Activated T-helper 2 cell treated with anti-CD3 and anti-CD28 coated beads, Interferon-gamma antibody, Interleukin-2, Interleukin-4, amounts not matched to agents 10 μg/mL and 5 μg/mL and 100 μg/mL, durations not matched to agents 14 hours and 24 hours and 36 hours (primary cell): Measurements from ENCODE around the gene CLC. TPM values are rescaled to one million over a fixed set of nuclear protein-coding genes. Genes with fewer than 3 reads are reported as not detected.
"Not testable (repeated sequence)": the region's sequence is repeated elsewhere in the genome, so short reads cannot be mapped to it uniquely, and the experiment has no call there.

Experiments
- DNase-seq: peaks from one replicate; pipeline ENCODE4 v3.0.0; 2021; ENCODE audit warnings: low spot score
- H3K27ac Mint-ChIP-seq: one replicate; pipeline ENCODE4 v1.8.0; 2021; ENCODE audit warnings: mixed read lengths
- H3K27me3 Mint-ChIP-seq: one replicate; pipeline ENCODE4 v1.8.0; 2021; ENCODE audit warnings: low read depth, mixed read lengths
- H3K36me3 Mint-ChIP-seq: one replicate; pipeline ENCODE4 v1.8.0; 2021; ENCODE audit warnings: low read depth, mixed read lengths
- H3K4me1 Mint-ChIP-seq: one replicate; pipeline ENCODE4 v1.8.0; 2021; ENCODE audit warnings: low read depth, mixed read lengths
- H3K4me3 Mint-ChIP-seq: one replicate; pipeline ENCODE4 v1.8.0; 2021; ENCODE audit warnings: low read depth, mild to moderate bottlenecking, moderate library complexity, mixed read lengths
- H3K9me3 Mint-ChIP-seq: one replicate; pipeline ENCODE4 v1.8.0; 2021; ENCODE audit warnings: mixed read lengths
- intact Hi-C: fragments of 100-400 bp; cut with micrococcal nuclease; formaldehyde crosslinking; loops from one replicate; pipeline ENCODE4 v1.15.1; 2023
- total RNA-seq: library from RNA; stranded (reverse); gene quantifications from 2 replicates; pipeline ENCODE4 v1.2.3, GENCODE V29; 2022

Gene CLC
- total RNA-seq, 1 donor from 2014 or later: 0.30 TPM

GRCh38 chr19:39692166-39692565 is 45.7 kb downstream of the CLC start:
- no peak overlapping the region for H3K4me3 Mint-ChIP-seq
- no peak overlapping the region for H3K27ac Mint-ChIP-seq
- no peak for DNase-seq
- no peaks in the 10 kb centered on the region for H3K9me3 Mint-ChIP-seq
- H3K4me1 Mint-ChIP-seq: no peaks in the 10 kb centered on the region
- H3K27me3 Mint-ChIP-seq: peaks cover 36% of the 10 kb centered on the region
- intact Hi-C loops: no loop called here
- H3K36me3 Mint-ChIP-seq: no peaks in the 10 kb centered on the region

GRCh38 chr19:39688637-39689036 is 49.2 kb downstream of the CLC start:
- H3K9me3 Mint-ChIP-seq, H3K4me3 Mint-ChIP-seq, intact Hi-C loops, H3K27ac Mint-ChIP-seq, H3K36me3 Mint-ChIP-seq, DNase-seq, H3K4me1 Mint-ChIP-seq: not testable (repeated sequence)
- H3K27me3 Mint-ChIP-seq: peaks cover 22% of the 10 kb centered on the region

- Mint-ChIP-seq H3K27me3 (peaks cover 23% of the 10 kb centered on the region), H3K9me3 (no peaks in the 10 kb centered on the region), H3K4me3 (no peak overlapping the region), H3K27ac (no peak overlapping the region), H3K36me3 (no peaks in the 10 kb centered on the region), H3K4me1 (peaks cover 5% of the 10 kb centered on the region)
- DNase-seq: no peak
- intact Hi-C loops: no loop called here
Measured at GRCh38 chr19:39686739-39687138, 51.1 kb downstream of the CLC start.

DNA sequence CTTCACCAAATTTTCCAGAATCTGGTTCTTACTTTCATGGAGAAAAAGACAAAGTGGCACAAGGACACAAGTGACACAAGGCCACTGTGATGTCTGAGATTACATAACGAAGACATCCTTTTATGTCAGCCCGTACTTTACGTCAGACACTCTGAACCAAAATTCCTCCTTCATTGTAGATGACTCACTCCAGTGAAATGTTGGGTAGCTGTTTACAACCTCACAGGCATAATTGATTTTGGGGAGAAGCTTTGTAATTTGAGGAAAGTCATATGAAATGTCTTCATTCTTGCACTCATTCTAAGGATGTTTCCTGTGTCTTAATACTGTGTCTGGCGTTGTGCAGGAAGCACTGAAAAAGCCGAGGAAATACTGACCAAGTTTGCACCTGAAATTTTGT is 53.6 kb downstream of the CLC start:
- H3K4me1 Mint-ChIP-seq: peaks cover 18% of the 10 kb centered on the region
- H3K27ac Mint-ChIP-seq: no peak overlapping the region
- peaks cover 12% of the 10 kb centered on the region for H3K27me3 Mint-ChIP-seq
- H3K9me3 Mint-ChIP-seq: no peaks in the 10 kb centered on the region
- H3K36me3 Mint-ChIP-seq: no peaks in the 10 kb centered on the region
- H3K4me3 Mint-ChIP-seq: no peak overlapping the region
- no peak for DNase-seq
- intact Hi-C loops: no loop called here

GRCh38 chr19:39681416-39681815 is 56.4 kb downstream of the CLC start:
- DNase-seq: no peak
- no peak overlapping the region for H3K27ac Mint-ChIP-seq
- no peaks in the 10 kb centered on the region for H3K36me3 Mint-ChIP-seq
- peaks cover 28% of the 10 kb centered on the region for H3K4me1 Mint-ChIP-seq
- H3K9me3 Mint-ChIP-seq: no peaks in the 10 kb centered on the region
- peaks cover 11% of the 10 kb centered on the region for H3K27me3 Mint-ChIP-seq
- intact Hi-C loops: no loop called here
- no peak overlapping the region for H3K4me3 Mint-ChIP-seq

Other genes starting within 250 kb of the CLC start
- gene DLL3, start 239.1 kb downstream of the CLC start, total RNA-seq: 1.6 and 1.8 TPM in 2 replicates
- gene SELENOV, start 222.9 kb downstream of the CLC start, total RNA-seq: not detected in 2 replicates
- 3.5 and 4.1 TPM in 2 replicates for gene EID2B, start 205.2 kb downstream of the CLC start, total RNA-seq
- 17.2 and 18.3 TPM in 2 replicates for gene EID2, start 197.9 kb downstream of the CLC start, total RNA-seq
- not detected in 2 replicates for gene LGALS13, start 135.5 kb downstream of the CLC start, total RNA-seq
- not detected in 2 replicates for gene LGALS16, start 82.1 kb downstream of the CLC start, total RNA-seq
- gene LGALS14, start 33.5 kb downstream of the CLC start, total RNA-seq: not detected in 2 replicates
- not detected in 2 replicates for gene LEUTX, start 40.8 kb upstream of the CLC start, total RNA-seq
- gene DYRK1B, start 96.1 kb upstream of the CLC start, total RNA-seq: 6.7 and 7.3 TPM in 2 replicates
- 522 and 547 TPM in 2 replicates for gene FBL, start 108.3 kb upstream of the CLC start, total RNA-seq
- gene FCGBP, start 196.6 kb upstream of the CLC start, total RNA-seq: 2.4 and 2.5 TPM in 2 replicates
- gene PSMC4, start 233.1 kb upstream of the CLC start, total RNA-seq: 169 and 174 TPM in 2 replicates